Measurements from ENCODE around the gene RGL3. TPM values are rescaled to one million over a fixed set of nuclear protein-coding genes. Genes with fewer than 3 reads are reported as not detected.
"Not testable (repeated sequence)": the region's sequence is repeated elsewhere in the genome, so short reads cannot be mapped to it uniquely, and the experiment has no call there.

Gene RGL3
- total RNA-seq, 1 donor from 2014 or later: 63.2 TPM

DNA sequence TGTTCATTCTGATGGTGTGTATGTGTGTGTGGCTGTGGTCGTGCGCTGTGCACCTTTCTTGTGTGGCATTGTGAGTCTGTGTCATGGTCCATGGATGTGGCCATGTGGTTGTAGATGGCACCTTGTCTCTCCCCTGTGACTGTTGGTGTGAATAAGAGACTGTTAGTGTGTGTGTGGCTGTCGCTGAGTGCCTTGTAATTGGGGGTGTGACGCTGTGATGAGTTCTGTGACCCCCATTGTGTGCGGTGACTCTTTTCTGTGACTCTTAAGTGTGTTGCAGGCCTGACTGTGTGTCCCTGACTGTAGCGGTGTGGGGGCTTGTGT is 63.1 kb downstream of the RGL3 start:
- intact Hi-C loops (cut with DNase I): loop anchor here (5.0 kb wide), 1 partner anchor 59 kb away; the partner anchor contains the start of gene TSPAN16
- H3K27me3 ChIP-seq: no peaks in the 10 kb centered on the region
- peaks cover 9 to 13% of the 10 kb centered on the region in 2 donors for H3K36me3 ChIP-seq
- H3K4me1 ChIP-seq: peaks cover 3 to 10% of the 10 kb centered on the region in 2 donors
- peak overlapping the region; percentile 60 to 85 for H3K4me3 ChIP-seq
- TF ChIP-seq, protein P1, sequence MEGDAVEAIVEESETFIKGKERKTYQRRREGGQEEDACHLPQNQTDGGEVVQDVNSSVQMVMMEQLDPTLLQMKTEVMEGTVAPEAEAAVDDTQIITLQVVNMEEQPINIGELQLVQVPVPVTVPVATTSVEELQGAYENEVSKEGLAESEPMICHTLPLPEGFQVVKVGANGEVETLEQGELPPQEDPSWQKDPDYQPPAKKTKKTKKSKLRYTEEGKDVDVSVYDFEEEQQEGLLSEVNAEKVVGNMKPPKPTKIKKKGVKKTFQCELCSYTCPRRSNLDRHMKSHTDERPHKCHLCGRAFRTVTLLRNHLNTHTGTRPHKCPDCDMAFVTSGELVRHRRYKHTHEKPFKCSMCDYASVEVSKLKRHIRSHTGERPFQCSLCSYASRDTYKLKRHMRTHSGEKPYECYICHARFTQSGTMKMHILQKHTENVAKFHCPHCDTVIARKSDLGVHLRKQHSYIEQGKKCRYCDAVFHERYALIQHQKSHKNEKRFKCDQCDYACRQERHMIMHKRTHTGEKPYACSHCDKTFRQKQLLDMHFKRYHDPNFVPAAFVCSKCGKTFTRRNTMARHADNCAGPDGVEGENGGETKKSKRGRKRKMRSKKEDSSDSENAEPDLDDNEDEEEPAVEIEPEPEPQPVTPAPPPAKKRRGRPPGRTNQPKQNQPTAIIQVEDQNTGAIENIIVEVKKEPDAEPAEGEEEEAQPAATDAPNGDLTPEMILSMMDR (IDR thresholded peaks at IDR 0.05): no peak
- DNase-seq (ENCODE audit: low spot score in 2 of 2): no peak
- H3K27ac ChIP-seq: peak overlapping the region; percentile 73 to 77
- H3K9me3 ChIP-seq: no peaks in the 10 kb centered on the region

DNA sequence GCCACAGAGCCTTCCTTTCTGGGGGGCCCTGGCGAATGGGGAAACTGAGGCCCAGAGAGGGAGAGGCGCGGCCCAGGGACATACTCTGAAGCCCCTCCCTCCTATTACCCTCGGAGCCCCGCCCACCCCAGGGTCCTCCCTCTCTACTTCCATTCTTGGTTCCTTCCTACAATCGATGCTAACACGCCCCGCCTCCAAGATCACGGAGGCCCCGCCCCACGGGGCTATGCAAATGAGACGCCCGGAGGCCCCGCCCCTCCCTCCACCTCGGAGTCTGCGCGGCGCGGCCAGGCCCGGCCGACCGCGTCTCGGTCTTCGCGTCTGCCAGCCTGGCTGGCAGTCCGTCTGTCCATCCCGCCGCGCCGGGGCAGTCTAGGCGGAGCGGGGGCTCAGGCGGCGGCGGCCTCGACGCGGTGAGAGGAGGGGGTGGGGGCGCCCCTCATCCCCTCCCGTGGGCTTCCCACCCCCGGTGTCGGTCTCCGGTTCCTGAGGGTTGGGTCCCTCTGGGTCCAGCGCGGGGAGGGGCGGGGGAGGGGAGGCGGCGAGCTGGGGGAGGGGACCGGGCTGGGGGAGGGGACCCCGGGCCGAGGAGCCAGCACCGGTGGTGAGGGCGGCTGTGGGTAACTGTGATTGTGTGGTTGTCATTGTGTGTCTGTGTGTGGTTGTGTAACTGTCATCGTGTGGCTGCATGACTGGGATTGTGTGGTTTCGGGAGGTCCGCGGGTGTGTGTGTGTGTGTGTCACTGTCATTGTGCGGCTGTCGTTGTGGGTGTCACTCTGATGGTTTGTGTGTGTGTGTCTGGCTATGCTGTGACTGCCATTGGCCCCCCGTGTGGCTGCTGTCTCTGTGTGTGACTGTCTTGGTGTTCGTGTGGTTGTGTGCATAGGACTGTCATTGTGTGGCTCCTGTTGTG is 63.7 kb downstream of the RGL3 start, which contains the start of gene PLPPR2:
TSS of gene PLPPR2 (plus strand) at position 273 of the 914 bp plus-strand sequence. CDS start 2,242 bp downstream, outside the sequence.
- Histone ChIP-seq H3K36me3 (peaks cover 6 to 12% of the 10 kb centered on the region in 2 donors), H3K27me3 (no peaks in the 10 kb centered on the region), H3K4me3 (peak within 1 kb of the TSS; percentile 60 to 85), H3K4me1 (peaks cover 3 to 10% of the 10 kb centered on the region in 2 donors), H3K9me3 (no peaks in the 10 kb centered on the region), H3K27ac (peak within 1 kb of the TSS; percentile 73 to 77)
- intact Hi-C loops (cut with DNase I): loop anchor here (1.0 to 5.0 kb wide), 3 partner anchors 9 to 58 kb away; partner anchors contain the start of genes CCDC159, TMEM205 and TSPAN16
- peak; percentile 88 to 98 for DNase-seq (ENCODE audit: low spot score in 2 of 2)
- TF ChIP-seq, protein P1 (IDR thresholded peaks at IDR 0.05): no peak

DNA sequence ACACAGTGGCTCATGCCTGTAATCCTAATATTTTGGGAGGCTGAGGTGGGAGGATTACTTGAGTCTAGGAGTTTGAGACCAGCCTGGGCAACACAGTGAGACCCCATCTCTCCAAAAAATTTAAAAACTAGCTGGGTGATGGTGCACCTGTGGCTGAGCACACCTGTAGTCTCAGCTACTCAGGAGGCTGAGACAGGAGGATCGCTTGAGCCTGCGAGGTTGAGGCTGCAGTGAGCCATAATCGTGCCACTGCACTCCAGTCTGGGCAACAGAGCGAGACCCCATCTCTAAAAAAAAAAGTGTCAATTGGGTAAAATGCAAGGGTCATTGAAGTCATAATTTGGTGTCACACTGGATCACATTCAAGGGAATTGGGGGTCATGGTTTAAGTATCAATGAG is 65.0 kb downstream of the RGL3 start:
- H3K9me3 ChIP-seq; H3K4me3 ChIP-seq; intact Hi-C loops (cut with DNase I); DNase-seq (ENCODE audit: low spot score in 2 of 2); H3K36me3 ChIP-seq; H3K27me3 ChIP-seq; H3K27ac ChIP-seq: not testable (repeated sequence)
- H3K4me1 ChIP-seq: peaks cover 3 to 10% of the 10 kb centered on the region in 2 donors

DNA sequence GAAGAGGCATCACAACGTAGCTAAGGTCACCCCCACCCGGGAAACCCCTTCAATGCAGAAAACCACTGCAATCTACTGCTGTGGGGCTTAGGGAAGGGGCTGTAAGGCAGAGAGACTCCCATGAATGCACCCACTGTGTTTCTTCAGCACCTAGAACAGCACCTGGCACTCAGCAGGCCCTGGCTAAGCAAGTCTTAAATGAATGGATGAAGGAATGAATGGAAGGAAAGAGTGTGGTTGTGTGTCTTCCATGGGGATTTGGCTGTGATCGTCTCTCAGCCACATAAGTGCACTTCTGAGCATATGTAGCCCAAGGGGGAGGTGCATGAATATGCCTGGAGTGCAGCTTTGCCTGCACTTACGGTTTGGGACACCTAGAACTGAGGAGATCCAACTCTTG is 69.9 kb downstream of the RGL3 start:
- no peaks in the 10 kb centered on the region for H3K27me3 ChIP-seq
- no peaks in the 10 kb centered on the region for H3K36me3 ChIP-seq
- no peak overlapping the region for H3K27ac ChIP-seq
- intact Hi-C loops (cut with DNase I): no loop called here
- DNase-seq (ENCODE audit: low spot score in 2 of 2): no peak
- no peak overlapping the region for H3K4me3 ChIP-seq
- H3K4me1 ChIP-seq: peaks cover 11% of the 10 kb centered on the region in 2 donors
- no peaks in the 10 kb centered on the region for H3K9me3 ChIP-seq
- TF ChIP-seq, protein P1 (IDR thresholded peaks at IDR 0.05): no peak

DNA sequence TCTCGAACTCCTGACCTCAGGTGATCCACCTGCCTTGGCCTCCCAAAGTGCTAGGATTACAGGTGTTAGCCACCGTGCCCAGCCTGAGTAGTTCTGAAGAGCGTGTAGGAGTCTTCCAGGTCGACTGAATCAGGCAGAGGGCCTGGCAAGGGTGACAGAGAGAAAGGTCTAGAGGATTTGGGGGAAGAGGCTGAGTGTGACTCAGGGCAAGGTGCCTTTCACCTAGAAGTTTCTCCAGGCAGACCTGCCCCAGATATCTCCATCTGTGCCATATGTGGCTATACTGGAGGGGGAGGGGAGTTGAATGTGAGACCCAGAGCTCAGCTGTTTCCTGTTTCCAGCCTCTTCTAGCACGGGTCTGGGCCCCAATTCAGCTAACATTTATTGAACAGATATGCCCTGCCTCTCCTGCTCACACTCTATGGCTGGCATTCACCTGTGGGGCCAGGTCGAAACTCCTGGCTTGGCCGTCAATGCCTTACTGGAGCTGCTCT is 71.5 kb downstream of the RGL3 start:
- Histone ChIP-seq H3K27ac (peak overlapping the region in 1 of 2 donors; percentile 79), H3K4me3 (no peak overlapping the region), H3K4me1 (peaks cover 11 to 17% of the 10 kb centered on the region in 2 donors), H3K36me3 (no peaks in the 10 kb centered on the region), H3K9me3 (no peaks in the 10 kb centered on the region), H3K27me3 (no peaks in the 10 kb centered on the region)
- DNase-seq (ENCODE audit: low spot score in 2 of 2): no peak
- TF ChIP-seq, protein P1 (IDR thresholded peaks at IDR 0.05): no peak
- intact Hi-C loops (cut with DNase I): no loop called here

Measured in ascending aorta (tissue), 2 donors.